Measurements from ENCODE around the gene PLEKHO2.
"Not testable (repeated sequence)": the region's sequence is repeated elsewhere in the genome, so short reads cannot be mapped to it uniquely, and the experiment has no call there.

PLEKHO2 gene, protein sequence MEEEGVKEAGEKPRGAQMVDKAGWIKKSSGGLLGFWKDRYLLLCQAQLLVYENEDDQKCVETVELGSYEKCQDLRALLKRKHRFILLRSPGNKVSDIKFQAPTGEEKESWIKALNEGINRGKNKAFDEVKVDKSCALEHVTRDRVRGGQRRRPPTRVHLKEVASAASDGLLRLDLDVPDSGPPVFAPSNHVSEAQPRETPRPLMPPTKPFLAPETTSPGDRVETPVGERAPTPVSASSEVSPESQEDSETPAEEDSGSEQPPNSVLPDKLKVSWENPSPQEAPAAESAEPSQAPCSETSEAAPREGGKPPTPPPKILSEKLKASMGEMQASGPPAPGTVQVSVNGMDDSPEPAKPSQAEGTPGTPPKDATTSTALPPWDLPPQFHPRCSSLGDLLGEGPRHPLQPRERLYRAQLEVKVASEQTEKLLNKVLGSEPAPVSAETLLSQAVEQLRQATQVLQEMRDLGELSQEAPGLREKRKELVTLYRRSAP

DNA sequence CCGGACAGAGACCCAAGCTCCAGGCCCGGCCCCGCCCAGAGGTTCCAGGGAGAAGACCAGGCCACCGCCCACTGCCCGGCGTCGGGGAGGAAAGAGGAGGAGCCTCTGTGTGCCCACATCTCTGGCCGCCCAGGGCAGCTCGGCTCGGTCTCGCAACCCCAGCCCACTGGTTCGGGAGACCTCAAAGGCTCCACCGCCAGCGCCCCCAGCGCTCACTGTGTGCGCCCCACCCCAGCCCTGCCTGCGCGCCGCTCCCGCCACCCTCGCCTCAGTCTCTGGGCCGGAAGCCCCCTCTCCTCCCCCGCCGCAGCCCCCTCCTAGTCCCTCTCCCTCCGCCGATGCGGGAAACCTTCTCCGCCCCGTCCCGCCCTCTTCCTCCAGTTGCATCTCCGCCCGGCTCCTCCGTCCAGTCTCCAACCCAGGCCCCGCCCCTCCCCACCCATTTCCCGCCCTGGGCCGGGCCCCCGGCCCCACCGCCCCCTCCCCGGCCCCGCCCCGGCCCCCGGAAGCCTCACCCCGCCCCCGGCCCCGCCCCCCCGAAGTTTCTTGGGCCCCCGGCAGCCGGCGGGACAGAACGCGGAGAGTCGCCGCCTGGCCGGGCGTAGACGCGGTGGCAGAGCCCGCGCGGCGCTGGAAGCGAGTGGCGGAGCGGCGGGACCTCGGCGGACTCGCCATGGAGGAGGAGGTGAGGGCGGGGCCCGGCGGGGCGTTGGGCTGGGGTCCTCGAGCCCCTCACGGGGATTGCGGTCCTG lies at the start of gene PLEKHO2:
Gene PLEKHO2, plus strand, starts transcription at position 572 of the 752 bp plus-strand sequence. Its CDS starts 102 bp downstream, at position 674.
- peak; percentile 94 for DNase-seq

DNA sequence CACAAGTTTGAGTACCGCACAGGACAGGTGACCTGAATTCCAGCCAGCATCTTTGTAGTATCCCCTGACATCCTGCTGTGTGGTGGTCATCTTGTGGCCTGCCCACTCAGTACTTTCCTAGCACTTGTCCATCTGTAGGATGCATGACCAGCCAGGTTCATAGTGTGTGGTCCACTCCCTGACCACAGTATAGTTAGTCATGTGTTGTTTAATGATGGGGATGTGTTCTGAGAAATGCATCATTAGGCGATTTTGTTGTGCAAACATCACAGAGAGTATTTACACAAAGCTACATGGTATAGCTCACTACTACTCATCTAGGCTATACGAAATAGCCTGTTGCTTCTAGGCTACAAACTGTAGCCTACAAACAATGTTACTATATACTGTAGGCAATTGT lies 49.4 kb upstream of the PLEKHO2 start:
- DNase-seq = no peak

DNA sequence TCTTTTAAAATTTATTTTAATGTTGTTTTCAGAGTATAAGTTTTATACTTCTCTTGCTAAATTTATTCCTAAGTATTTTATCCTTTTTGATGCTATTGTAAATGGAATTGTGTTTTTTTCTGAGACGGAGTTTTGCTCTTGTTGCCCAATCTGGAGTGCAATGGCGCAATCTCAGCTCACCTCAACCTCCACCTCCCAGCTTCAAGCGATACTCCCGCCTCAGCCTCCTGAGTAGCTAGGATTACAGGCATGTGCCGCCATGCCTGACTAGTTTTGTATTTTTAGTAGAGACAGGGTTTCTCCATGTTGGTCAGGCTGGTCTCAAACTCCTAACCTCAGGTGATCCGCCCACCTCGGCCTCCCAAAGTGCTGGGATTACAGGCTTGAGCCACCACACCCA lies 46.4 kb upstream of the PLEKHO2 start:
- not testable (repeated sequence) for DNase-seq

DNA sequence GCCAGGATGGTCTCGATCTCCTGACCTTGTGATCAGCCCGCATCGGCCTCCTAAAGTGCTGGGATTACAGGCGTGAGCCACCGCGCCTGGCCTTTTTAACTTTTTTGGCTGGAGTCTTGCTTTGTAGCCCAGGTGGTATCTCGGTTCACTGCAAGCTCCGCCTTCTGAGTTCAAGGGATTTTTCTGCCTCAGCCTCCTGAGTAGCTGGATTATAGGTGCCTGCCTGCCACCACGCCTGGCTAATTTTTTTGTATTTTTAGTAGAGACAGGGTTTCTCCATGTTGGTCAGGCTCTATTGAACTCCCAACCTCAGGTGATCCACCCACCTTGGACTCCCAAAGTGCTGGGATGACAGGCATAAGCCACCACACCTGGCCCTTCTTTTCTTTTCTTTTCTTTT lies 45.8 kb upstream of the PLEKHO2 start:
- not testable (repeated sequence) for DNase-seq

DNA sequence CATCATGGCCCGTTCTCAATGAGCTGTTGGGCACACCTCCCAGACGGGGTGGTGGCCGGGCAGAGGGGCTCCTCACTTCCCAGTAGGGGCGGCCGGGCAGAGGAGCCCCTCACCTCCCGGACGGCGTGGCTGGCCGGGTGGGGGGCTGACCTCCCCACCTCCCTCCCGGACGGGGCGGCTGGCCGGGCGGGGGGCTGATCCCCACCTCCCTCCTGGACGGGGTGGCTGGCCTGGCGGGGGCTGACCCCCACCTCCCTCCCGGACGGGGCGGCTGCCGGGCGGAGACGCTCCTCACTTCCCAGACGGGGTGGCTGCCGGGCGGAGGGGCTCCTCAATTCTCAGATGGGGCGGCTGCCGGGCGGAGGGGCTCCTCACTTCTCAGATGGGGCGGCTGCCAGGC lies 42.8 kb upstream of the PLEKHO2 start:
- not testable (repeated sequence) for DNase-seq

DNA sequence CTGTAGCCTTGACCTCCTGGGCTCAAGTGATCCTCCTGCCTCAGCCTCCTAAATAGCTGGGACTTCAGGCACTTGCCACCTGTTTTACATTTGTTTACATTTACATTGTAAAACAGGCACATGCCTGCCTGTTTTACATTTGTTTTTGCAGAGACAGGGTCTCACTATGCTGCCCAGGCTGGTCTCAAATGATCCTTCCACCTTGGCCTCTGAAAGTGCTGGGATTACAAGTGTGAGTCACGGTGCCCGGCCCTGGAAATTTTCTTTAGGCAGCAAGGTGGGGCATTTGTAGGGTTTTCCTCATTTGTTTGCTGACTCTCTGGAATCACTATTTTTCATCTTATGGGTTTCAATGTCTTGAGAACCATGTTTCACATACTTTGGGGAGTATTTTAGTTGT lies 41.2 kb upstream of the PLEKHO2 start:
- no peak for DNase-seq

DNA sequence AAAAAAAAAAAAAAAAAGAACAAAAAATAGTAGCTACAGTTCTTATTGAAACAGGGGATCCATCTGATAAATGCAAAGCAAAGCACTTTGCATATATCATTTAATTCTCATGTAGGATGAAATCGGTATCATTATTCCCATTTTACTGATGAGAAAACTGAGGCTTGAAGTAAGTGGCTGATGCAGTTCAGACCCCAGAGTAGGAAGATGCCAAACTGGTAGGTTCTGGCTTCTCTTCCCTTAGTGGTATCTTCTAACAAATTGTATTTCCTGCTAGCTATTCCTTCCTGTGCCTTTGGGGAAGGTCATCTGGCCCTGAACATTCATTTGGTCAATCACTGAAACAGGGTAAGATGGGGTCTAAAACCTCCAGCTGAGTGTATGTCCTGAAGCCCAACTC lies 38.2 kb upstream of the PLEKHO2 start:
- no peak for DNase-seq

DNA sequence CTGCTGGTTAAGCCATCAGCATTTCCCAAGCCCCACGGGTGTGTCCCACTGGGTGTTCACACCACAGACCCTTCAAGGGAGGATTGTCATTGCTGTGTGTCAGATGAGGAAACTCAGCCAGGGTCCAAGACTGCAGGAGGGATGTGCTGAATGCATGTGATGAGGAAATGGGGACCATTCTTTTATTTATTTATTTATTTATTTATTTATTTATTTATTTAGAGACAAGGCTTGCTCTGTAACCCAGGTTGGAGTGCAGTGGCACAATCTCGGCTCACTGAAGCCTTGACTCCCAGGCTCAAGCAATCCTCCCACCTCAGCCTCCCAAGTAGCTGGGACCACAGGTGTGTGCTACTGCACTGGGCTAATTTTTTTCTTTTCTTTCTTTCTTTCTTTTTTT lies 37.1 kb upstream of the PLEKHO2 start:
- no peak for DNase-seq

DNA sequence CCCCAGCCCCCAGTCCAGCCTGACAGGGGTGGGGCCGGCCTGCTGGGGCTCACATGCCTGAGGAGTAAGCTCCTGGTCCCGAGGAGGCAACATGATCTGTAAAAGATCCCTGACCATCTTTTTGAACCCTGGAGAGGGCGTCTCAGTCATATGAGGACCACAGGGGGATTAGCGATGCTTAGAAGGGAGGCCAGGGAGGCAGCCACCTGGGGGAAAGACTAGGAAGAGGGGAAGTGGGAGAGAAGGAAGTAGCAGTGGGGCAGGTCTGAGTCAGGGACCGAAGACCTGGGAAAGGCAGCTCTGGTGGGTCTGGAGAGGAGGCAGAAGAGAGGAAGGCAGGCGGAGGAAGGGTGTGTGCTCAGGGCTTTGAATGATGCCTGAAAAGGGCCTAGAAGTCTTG lies 35.2 kb upstream of the PLEKHO2 start:
- DNase-seq = no peak

DNA sequence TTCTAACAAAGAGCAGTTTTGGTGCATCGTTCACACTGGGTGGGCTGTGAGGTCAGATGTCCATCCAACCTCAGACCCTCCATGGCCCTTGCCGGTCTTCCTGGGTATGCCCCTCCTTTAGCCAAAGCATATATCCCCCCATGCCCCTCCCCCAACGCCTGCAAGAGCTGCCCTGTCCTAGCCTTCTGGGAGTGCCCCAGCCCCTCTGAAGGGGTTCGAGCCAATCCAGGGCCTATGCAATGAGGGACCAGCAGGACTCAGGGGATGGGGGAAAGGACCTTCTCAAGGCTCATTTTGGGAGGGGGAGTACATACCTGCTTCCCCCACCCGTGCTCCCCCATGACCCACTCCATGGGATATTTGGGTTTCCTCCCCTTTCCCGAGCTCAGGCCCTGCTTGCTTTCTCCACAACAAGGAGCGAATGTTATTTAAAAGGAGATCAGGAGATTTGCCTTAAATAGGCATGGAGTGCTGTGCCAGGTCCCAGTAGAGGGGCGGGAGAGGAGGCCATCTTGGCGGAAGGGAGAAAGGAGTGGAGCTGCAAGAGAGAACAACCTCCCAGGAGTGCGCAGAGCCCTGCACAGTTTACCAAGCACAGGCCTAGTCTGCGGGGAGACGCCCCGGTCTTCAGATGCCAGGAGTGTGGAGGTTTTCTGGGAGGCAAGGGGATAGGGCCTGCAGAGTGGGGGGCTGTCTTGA lies 34.5 kb upstream of the PLEKHO2 start:
- DNase-seq = no peak

DNA sequence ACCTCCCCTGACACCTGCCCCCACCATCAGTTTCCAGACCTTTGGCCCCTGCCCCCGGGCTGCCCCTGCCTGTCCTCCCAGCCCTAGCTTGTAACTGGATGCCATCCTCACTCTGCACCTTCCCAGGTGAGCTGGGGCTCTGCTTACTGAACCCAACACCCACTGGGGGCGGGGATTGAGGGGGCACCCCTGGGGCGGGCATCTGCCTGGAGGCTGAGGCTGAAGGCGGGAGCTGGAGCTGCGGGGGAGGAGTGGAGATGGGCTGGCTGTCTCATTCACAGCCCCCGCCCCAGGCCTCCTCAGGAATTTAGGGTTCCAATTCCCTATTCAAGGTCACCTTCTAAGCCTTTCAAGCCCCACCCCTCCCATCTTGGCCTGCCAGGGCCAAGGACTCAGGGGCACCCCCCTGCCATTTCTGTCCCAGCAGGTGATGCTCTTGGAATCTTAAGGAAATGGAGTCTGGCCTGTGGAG lies 33.9 kb upstream of the PLEKHO2 start:
- no peak for DNase-seq

DNA sequence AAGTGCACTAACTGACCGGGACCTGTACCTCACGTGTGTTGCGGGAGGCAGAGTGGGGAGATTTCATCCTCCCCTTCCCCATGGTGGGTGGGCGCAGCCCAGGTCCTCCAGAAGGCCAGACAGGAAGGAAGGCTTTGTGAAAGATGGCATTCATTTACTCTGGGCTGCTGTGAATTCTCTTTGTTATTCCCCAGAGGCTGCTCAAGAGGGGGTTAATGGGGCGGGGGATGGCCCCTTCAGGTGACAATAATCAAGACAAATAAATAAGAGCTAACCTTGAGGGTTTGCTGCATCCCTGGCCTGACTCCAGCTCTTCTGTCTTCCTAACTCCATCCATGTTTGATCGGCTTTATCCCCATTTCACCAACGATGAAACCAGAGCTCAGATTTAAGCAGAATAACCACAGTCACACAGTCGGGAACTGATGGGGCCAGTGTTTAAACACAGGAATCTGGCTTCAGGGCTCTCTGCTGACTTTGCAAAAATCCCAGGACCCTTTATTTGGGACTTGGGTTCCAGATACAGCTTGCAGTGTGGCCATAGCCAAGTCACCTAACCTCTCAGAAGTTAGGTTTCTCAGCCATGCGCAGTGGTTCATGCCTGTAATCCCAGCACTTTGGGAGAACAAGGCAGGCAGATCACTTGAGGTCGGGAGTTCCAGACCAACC lies 32.8 kb upstream of the PLEKHO2 start:
- DNase-seq = no peak

DNA sequence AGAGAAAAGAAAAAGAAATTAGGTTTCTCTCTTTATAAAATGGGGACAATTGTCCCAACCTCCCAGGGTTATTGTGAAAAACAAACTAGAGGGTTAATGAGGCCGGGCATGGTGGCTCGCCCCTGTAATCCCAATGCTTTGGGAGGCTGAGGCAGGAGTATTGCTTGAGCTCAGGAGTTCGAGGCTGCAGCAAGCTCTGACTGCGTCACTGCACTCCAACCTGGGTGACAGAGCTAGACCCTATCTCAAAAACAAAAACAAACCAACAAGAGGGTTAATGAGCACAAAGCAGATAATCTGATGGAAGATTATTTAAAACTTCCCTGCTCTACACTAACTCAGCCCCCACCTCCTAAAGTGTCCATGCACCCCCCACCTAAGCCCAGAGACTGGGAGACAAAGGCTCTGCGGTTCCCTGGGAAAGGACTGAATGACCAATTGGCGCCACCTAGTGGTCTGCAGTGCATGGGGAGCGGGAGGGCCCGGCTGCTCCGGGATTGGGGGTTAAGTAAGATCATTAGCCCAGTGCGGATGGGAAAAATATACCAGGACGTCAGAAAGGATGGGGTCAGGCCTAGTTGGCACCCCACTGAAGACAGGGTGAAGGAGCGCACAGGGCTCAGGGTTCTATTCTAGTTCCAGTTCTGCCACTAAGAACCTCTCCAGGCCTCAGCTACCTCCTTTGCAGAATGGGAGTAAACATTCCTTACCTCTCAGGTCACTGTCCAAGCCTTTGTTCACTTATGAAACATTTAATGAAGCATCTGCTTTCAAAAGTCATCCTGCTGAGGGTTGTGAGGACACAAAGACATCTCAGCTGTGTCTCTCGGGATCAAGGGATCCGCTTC lies 31.8 kb upstream of the PLEKHO2 start:
- DNase-seq = peak; percentile 68

DNA sequence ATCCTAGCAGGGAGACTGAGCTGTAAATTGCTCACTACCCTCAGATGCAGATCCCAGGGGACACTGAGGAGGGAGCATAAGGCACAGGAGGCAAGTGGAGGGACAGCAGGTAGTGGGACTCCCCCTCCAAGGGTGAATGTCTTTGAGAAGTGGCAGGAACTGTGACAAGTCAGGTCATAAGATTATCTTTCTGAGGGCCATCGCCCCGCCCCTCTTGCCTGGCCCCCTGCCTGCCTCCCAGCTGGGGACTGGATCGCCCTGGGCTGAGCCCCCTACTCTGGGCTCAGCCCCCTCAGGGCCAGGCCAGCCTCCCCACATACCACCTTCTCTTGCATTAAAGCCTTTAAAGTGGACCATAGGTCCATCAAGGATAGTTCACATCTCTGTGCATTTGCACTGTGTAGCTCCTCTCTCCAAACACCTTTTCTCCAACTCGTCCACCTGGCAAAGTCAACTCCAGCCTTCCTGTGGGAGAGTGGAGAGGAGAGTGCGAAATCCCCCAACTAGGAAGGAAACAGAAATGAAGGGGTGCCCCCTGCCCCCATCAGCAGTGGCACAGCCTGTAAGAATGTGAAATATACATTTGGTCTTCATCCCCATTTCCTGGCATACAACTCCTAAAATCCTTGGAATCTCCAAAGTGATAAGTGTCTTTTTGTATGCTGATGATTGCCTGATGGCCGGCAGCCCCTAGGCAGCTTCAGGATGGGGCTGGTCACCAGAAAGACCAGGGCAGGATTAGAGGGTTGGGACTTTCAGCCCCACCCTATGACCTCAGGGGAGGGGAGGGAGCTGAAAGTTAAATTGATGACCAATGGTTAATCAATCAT lies 31.0 kb upstream of the PLEKHO2 start:
- DNase-seq = no peak

DNA sequence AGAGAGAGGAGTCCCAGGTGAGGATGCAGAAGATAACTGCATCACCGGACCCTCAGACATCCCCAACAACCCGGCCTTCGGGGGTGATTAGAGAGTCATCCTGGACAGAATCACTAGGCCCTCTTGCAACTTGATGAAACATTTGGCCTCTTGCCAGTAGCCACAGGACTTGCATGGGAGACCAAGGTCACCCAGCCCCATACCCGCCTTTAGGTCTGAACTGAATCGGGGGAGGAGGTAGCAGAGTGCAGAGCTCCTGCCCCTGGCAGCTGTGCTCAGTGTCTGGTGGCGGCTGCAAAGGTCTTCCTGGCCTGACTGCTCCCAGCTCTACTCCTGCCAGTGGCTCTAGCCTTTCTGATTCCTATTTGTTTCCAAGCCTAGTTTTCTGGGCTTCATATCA lies 28.6 kb upstream of the PLEKHO2 start:
- DNase-seq = peak; percentile 30

DNA sequence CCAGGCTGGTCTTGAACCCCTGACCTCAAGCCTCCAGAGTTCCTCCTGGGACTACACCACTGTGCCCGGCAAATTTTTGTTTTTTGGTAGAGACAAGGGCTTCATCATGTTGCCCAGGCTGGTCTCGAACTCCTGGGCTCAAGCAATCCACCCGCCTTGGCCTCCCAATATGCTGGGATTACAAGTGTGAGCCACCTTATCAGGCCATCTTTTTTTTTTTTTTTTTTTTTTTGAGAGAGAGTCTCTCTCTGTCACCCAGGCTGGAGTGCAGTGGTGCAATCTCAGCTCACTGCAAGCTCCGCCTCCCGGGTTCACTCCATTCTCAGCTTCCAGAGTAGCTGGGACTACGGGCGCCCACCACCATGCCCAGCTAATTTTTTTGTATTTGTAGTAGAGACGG lies 27.4 kb upstream of the PLEKHO2 start:
- DNase-seq = not testable (repeated sequence)

DNA sequence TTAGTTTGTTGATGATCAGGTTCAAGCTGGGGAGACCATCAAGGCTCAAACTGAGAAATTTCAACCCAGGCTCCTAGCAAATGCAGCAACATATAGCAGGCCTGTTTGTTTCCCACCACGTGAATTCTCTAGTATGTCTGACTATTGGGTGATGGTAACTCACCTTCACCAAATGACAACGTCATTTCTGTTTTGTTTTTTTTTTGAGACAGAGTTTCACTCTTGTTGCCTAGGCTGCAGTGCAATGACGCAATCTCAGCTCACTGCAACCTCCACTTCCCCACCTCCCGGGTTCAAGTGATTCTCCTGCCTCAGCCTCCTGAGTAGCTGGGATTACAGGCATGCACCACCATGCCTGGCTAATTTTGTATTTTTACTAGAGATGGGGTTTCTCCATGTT lies 26.8 kb upstream of the PLEKHO2 start:
- DNase-seq = not testable (repeated sequence)

DNA sequence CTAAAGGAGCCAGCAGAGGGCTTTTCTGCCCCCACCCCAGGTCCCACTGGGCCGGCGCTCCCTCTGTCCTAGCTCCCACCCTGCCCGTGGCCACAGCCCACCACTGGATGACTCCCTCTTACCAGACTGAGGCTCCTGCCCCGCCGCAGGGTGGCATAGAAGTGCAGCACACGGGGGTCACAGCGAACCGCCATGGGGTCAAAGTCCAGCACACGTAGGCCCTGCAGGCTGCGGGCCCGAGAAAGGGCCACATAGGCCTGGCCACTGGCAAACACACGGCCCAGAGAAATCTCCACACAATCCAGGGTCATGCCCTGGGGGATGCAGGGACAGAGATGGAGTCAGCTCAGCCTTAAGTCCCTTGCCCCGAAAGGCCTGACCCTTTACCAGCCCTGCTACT lies 25.3 kb upstream of the PLEKHO2 start:
- DNase-seq = no peak

DNA sequence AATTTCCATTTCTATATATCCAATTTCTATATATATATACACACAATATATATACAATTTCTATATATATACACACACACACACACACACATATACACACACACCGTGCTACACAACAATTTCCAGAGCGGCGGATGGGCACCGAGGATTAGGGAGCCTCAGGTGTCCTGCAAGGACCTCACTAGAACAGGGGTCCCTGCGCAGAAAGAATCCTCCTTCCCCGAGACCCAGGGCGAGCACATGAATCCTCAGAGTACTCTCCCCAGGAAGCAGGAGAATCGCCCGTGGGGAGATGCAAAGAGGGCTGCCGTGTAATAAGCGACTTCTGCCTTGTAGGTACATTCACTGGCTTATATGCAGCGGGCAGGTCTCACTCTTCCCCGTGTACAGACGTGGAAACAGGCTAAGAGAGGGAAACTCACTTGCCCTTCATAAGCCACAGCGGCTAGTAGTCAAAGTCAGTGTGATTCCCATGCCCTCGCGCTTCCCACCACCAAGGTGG lies 16.7 kb upstream of the PLEKHO2 start:
- DNase-seq = peak; percentile 37

DNA sequence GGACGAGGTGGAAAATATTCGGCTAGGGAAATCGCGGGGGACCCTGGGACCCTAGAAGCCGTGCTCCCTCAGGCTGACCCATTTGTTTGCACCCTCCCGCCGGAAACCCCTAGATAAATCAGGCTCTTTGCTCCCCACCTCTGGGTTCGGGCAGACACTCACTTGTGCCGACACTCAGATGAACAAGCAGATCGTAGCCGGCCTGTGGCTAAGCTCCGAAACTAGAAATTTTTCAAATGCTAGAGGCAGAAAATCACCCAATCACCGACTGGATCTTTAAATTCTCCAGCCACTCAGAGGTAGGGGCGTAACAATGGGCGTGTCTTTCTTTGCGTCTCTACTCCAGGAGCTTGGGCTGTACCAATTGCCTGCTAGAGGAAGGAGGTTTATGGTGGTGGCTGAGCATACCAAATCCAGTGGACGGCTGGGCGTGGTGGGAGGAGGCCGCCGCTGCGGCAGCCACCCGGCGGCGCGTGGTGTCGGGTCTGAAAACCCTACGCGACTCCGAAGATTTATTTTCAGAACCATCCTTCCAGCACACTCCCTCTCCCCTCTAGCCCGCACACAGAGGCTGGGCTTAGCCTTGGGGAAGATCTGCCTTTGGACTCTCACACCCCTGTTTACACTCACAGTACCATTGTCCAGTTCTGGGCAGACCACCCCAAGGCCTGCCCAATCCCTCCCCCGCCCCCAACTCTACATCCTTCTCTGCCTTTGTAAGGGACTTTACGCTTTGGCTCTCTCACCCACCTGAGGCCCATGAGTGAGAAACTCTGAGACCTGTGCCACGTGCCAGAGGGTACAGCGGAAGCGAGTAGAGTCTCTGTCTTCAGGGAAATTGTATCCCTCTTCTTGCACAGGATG lies 16.1 kb upstream of the PLEKHO2 start, which contains the start of gene PIF1:
Gene PIF1, minus strand, starts transcription at position 217 of the 864 bp plus-strand sequence. CDS start 1,312 bp downstream, outside the sequence.
- DNase-seq = peak; percentile 100

Measured in kidney glomerular epithelial cell (primary cell).